DMS79 (cell line): ENCODE results near the gene DR1.

ENCODE experiments used
- DNase-seq: peaks from one replicate; lab custom pipeline; 2025; lab: John Stamatoyannopoulos, UW

DR1 gene

DNA sequence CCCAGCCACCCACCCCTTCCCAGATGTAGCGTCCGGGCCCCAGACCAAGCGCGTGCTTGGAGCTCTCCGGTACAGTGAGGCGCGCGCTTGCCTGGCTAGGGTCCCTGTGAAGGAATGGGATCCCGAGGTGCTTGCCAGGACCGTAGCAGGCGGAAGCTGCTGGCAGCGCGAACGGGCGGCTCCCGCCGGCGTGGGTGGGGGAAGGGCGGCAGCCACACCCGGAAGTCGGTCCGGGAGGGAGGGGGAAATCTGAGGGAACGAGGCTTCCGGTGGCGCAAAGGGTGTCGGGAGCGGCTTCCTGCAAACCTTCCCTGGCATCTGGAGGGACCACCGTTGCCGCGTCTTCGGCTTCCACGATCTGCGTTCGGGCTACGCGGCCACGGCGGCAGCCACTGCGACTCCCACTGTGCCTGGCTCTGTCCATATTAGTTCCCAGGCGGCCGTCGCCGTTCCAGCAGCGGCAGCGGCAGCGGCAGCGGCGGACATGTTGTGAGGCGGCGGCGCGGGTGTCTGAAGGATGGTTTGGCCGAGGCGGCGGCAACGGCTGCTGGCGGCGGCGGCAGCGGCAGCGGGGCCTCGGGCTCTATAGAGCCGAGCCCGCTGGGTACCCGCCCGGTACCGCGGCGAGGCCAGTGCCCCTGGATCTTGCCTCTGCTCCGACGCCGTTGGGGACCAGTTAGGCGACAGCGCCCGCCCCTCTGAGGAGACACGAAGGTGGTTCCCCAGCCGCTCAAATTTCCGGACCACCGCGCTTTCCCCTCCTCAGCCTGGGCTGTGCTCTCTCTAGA is at the start of gene DR1:
Gene DR1, plus strand, starts transcription at position 275 of the 788 bp plus-strand sequence. CDS start 739 bp downstream, outside the sequence.
- peak; percentile 88 for DNase-seq

DNA sequence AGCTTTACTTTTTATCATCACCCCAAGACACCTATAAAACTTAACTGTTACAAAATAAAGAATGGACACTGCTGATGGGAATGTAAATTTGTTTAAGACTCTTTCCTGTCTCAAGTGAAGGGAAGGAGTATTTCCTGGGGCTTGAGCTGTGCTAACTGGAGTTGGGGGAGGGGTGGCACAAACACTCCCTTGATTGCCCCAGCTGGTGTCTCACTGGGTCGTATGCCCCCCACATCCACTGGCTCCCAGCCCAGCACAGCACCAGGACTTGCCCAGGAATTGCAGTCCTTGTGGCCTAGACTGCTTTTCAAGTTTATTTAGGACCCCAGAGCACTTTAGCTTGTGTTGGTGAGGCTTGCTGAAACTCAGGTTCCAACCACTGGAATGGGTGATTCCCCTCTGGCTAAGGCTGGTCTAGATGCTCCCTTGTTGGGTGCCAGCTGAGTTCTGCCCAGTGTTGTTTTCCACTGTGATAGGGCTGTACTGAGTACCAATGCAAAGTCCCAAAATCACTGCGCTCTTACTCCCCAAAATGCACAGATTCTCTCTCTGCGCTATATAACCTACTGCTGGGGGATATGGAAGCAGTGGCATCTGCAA is 49.1 kb upstream of the DR1 start:
- DNase-seq: no peak

DNA sequence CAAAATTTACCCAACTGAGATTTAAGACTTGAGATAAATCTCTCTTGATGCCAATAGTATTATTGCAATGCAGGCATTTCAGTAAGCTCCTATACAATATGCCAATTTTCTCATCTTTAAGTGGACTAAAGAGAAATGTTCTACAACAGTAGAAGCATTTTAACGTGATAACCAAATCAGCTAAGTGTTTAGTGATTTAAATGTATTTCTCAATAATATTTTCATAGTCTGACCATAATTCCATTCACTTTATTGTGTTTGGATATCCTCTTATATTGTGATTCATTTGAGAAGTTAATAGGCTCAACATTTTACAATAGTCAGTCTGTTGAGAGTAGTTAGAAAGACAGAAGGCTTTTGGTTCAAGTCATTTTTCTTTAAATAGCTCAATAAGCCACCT is 44.6 kb upstream of the DR1 start:
- no peak for DNase-seq

DNA sequence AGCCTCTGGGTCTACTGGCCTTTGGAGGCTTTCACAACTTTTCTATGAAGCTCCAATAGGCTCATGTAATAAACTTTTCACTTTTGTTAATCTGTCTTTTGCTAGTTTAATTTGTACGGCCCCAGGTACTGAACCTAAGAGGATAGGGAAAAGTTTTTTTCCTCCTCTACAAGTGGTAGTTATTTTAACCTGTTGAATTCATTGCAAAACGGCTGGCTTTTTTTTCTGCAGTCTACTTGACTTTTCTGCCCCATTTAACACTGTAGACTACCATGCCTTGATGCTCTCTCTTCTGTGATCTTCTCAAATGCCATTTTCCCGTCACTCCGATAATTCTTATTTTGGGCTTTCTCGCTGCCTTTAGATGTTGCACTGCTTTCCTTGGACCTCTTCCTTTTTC is 43.6 kb upstream of the DR1 start:
- DNase-seq: no peak

DNA sequence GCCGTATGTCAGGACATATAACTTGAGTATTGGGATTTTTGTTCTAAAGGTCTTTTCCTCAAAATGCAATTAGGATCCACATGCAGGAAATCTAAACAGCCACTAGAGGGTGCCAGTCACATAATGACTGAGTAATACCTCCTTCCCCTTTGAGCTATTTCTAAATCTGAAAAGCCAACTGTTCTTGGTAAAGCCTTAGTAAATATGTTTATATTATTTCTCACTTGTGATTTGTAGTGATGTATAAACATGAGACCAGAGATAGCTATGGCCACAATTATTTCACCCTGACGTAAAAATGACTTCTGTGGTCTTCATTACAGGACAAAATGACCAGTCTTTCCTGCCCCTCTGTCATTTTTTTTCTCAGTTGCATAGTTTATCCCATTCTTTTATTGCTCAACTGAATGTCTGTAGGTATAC is 41.0 kb upstream of the DR1 start:
- DNase-seq: peak; percentile 14

DNA sequence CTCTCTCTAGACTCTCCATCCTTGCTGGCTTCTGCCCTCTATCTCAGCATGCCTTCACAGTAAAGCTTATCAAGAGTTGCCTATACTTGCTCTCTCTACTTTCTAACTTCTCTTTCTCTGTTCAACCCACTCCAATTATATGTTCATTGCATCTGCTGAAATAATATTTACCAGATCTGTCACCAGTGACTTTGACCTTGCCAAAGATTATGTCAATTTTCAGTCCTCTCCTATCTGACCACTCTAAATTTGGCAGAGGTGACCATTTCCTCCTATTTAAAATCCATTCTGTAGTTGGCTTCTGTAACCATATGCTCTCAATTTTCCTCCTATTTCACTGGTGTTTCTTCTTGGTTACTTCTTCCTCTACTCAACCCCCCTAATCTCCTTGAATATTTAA is 38.8 kb upstream of the DR1 start:
- DNase-seq: no peak

DNA sequence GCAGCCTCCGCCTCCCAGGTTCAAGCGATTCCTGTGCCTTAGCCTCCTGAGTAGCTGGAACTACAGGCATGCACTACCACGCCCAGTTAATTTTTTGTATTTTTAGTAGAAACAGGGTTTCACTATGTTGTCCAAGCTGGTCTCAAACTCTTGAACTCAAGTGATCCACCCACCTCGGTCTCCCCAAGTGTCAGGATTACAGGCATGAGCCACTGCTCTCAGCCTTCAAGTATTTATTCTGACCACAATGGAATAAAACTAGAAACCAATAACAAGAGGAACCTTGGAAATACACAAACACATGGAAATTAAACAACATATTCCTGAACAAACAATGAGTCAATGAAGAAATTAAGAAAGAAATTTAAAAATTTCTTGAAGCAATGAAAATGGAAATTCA is 32.7 kb upstream of the DR1 start:
- DNase-seq: no peak

DNA sequence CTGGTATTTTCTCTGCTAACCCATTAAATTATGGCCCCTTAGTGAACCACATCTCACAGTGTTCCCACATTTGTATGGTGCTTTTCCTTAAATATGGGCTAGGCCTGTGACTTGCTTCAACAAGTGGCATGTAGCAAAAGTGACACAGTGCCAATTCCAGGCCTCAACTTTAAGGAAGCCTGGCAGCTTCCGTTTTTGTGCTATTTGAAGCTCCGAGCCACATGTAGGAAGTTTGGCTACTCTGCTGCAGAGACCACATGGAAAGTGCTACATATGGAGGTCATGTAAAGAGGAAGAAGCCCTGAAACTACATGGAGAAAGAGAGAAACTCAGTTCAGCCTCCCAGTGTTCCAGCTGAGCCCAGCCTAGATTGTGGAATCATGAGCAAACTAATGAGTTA is 28.5 kb upstream of the DR1 start:
- no peak for DNase-seq

DNA sequence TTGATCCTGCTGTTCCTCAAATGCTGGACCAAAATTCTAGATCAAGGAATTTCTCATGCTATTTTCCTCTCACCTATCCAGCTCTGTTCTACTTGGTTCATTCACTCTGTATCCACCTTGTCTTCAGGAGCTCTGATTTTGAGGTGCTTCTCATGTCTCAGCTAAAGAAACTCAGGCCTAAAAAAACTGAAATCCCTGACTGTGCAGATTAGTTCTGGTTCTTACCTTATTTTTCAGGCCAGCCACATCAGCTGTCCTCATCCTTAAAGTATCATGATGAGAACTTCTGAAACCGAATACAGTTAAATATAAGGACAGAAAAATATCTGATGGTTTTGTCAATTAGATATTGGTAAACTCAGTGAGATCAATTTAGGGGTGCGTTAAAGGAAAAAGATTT is 27.8 kb upstream of the DR1 start:
- DNase-seq: no peak

DNA sequence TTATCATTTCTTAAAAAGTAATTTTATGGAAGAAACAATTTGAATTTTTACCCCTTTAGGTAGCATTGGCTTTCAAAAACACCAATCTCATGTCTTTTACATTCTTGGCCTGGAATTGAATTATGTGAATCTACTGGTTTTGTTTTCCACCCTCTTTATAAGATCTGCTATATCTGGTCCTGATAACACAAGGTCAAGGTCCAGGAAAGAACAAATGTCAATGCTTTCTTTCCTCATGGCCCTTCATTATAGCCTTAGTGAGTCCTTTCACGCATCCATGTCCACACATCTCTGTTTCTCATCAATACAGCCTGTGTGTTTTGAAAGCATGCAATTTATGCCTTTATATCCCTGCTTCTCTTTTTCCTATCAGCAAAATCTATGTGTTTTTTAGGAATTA is 24.0 kb upstream of the DR1 start:
- DNase-seq: no peak

DNA sequence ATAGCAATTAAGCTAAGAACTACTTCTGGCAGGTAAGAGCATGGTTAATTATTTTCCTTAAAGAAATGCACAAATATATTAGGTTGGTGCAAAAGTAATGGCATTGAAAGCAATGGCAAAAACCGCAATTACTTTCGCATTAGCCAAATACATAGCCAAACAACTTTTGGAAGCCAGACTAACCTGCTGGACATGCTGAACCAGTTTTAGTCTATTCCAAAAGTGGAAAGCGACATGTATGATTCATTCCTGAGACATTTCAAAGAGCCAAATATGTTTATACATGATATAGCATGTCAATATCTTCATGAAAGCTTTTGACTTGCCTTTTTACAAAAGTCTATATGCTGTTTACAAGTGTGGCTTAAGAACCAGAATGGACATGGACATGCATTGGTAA is 23.4 kb upstream of the DR1 start:
- DNase-seq: no peak

DNA sequence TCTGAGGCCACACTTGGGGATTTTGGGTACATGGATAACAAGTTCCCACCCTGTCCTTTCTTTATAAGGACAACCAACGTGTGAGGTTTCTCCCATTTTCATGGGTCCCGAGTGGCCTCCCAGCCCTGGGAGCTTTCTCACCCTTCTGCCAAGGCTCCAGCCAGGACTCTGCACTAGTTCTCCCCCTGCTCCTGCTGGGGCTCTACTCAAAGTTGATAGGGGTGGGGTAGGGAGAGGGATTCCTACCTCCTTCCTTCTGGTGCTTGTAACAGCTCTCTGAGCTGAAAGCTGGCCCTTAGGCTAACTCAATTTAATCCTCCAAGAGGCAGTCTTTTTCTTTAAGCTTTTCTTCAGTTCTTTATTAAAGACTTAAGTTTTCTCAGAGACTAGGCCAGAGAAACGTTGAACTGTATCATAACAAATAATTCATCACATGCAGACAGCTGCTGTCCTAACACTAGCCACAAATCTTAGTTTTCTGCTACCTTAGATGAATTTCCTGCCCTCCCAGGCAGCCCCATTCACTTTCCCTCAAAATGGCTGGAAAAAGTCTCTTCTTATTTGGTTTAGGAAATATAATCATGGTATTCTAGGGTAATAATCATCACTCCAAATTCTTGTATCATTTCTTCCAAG is 22.4 kb upstream of the DR1 start:
- DNase-seq: no peak

DNA sequence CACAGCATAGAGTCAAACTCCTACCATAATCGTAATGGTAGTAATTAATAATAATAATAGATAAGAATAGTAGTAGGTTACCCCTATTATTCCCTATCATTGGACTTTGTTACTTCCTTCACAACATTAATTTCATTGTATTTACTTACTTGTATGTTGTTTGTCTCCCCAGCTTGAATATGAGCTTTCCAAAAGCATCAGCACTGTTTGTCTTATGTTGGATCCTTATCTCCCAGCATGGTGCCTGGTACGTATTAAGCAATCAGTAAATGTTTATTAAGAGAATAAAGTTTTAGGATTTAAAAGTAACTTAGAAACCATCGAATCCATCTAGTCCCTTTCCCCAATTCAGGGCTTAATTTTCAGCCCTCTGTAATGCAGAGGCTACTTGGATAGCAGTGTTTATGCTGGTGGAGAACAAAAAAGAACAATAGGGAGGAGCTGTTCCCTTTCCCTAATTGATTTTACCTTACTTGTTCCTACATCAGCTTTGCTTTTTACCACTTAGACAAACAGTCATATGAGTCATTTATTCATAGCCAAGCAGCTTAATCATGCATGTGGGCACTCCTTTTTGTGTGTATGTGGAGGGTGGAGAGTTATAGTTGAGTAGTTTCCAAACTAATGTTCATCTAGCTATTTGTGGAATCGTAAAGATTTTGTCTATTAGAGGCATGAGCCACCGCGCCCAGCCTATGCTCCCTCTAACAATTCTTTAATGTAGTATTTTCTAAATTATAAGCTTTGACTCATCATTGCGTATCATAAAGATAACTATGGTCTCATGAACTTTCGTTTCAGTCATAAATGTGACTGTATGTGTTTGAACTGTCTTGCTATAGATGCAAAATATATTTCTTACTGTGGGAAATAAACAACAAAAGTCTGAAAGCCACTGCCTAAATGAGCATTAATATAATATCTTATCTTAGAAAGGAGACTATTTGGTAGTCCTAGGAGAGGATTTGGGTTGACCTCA is 20.9 kb upstream of the DR1 start:
- no peak for DNase-seq

DNA sequence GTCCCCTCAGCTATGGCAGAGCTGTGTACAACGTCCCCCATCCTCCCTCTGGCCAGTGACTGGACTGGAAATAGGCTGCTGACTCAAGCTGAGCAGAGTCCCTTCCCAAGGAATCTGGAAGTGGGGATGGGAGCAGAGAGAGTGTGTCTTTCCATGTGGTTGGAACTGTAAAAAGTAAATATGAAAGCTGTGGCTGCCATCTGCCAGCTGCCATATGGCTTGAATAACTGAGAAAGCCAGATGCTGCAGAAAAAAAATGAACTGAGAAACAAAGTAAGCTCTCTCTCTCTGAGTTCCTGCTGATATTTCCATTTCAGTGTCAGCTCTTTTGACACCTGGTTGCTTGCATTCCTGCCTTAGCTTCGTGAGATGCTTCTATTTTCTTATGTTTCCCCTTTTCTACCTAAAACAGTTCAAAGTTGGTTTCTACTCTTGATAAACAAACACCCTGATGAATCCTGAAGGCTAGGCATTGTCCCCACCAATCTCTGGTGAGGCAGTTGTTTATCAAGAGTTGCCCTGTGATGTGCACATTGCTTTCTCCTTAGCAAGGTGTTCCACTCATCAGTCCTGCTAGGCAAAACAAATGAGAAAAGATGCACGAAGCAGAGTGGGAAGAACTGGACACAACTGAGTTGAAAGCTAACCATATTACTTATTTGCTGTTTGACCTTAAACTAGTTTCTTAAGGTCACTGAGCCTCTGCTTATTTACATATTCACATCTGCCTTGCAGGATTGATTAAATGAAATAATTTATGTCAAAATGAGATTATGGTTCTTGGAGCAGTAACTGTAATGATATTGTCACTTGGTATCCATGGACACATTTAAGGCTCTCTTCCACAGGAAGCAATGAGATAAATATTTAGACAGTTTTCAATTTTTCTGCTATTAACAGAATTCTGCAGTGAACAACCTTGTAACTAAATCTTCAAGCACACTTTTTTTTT is 16.6 kb upstream of the DR1 start:
- no peak for DNase-seq

DNA sequence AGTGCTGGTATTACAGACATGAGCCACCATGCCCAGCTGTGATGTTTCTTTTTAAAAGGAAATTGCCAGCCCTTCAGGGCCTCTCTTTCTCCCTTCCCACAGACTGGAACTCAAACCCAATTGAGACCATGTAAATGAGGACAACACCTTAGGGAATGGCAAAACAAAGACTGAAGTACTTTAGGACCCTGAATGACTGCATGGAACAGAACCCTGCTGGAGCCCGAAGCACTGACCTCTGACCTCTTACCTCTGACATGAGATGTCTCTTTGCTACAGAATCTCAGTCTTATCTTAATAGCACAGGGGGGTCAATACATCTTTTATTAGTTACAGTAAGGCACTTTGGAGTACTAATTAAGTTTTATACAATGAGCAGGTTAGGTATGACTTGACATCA is 15.5 kb upstream of the DR1 start:
- DNase-seq: no peak

DNA sequence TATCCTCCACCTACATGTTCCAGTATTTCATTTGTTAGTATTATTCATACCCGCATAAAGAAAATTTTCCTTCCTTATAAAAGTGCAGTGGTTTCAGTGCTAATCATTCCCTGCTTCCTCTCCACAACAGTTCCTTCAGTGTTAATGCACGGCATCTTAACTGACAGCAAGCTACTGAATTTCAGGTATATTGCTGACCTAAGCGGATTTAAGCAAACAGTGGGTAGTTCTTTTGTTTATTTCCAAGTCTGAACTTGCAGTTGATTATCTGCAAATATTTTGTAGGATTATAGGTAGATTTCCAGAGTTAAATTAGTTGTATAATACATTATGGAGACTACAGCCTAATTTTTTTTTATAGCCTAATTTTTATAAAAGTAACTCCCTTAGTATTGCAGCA is 15.1 kb upstream of the DR1 start:
- no peak for DNase-seq

DNA sequence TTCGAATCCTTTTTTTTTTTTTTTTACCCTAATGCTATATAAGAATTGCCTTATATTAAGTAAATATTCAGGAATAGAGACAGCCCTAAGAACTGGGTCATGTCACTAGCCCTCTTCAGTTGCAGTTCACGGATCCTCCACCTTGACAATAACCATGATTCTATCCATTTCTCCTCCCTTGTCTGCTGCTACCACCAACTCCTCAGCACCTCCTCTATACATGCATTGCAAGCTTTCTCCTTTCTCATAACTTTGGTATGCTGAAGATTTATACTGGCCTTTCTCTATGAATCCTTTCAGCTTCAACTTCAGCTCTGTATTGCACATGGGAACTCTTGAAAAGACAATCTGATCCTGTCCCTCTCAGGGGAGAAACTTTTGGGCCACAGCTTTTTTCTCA is 14.3 kb upstream of the DR1 start:
- DNase-seq: no peak

DNA sequence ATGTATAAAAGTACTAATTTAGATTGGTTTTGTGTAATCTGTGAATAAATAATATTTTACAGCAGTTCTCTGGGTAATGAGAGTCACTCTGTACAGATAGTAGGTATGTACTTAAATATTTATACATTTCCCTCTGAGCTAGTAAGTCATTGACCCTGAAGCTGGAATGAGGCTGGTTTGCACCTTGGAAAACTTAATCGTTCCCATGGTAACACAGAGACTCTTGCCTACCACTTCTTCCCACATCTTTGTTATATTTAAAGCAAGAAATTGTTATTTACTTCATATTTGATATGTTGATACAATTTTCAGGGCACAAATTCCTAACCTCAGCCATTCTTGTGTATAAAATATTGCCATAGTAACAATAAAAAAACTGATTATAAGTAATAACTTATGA is 13.3 kb upstream of the DR1 start:
- DNase-seq: no peak

DNA sequence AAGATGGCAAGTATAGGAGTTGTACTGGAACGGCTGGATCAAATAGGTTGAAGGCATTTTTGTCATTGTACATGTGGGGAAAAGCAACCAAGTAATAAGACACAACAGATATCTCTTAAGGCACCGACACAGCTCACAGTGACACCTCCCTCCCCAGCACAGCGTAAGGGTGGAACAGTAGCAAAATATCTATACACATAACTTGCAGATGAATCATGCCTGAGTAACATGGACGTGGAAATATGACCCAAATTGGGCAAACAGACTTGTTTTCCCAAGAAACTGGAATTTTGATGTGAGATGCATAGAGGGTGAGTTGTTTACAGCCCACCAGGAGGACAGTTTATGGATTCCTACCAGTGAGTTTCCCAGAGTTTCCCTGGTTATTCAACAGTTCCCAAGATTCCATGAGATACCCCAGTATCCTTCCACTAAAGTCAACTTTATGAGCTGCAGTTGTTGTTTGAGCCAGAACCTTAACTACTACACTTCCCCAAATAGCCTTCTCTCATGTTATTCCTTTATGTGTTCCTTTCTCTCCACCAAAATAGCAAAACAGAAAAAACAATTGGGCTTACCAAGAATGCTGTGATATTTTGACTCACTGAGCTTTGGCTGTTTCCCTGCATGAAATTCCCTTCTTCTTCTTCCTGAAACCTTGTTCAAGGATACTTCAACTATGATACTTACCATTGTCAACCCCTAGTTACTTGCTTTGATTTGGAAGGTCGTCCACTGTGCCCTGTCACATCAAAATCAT is 7.1 kb upstream of the DR1 start:
- no peak for DNase-seq

DNA sequence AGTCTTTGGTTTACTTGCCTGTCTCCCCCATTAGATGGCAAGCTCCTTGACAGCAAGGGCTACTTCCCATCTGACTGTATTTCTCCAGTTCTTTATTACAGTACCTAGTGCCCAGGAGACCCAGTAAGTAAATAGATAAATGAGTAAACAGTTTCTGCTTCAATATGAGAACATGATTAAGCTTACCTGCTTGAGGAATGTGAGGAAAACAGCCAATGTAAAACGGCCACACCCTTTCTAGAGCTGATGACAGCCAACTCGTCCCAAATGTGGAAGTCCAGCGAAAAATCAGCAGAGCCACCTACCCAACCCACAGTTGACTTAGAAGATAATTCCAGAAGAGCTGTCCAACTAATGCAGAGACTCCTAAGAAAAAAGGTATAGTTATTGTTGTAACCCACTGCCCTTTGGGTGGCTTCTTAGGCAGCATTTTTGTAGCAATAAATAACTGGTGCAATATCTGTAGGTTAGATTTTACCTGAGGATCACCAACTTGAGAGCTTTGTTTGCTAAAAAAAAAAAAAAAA is 6.5 kb upstream of the DR1 start:
- DNase-seq: no peak
